Measurements from ENCODE around the gene ISX.

DNA sequence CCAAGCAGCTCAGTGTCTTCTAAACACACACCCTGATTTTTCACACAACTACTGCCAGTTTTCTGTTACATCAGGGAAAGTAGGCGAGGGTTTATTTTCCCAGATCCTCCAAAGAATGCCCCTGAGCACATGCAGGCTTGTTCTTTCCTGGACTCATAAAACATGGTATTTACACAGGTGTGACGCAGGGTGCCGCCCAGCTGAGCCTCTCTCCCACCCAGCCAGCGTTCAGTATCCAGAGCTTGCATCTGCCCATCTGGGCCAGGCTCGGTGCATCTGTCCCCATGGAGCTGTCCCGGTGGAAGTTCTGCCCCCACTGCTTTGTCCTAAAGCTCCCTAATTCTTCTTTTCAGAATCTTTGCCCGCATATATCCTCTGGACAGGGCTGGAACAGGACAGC, 44.8 kb upstream of the ISX start:
- TF ChIP-seq POLR2A (IDR thresholded peaks at IDR 0.05): no peak
- TF ChIP-seq, protein P1, sequence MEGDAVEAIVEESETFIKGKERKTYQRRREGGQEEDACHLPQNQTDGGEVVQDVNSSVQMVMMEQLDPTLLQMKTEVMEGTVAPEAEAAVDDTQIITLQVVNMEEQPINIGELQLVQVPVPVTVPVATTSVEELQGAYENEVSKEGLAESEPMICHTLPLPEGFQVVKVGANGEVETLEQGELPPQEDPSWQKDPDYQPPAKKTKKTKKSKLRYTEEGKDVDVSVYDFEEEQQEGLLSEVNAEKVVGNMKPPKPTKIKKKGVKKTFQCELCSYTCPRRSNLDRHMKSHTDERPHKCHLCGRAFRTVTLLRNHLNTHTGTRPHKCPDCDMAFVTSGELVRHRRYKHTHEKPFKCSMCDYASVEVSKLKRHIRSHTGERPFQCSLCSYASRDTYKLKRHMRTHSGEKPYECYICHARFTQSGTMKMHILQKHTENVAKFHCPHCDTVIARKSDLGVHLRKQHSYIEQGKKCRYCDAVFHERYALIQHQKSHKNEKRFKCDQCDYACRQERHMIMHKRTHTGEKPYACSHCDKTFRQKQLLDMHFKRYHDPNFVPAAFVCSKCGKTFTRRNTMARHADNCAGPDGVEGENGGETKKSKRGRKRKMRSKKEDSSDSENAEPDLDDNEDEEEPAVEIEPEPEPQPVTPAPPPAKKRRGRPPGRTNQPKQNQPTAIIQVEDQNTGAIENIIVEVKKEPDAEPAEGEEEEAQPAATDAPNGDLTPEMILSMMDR (IDR thresholded peaks at IDR 0.05 in 4 of 5, conservative IDR thresholded peaks at IDR 0.05 in 1 of 5): no peak

Data from gastrocnemius medialis (tissue), 4 donors.